Activated B cell treated with CpG ODN at 0.5 μM for 24 hours (primary cell): ENCODE measurements around the gene UBFD1. TPM values are rescaled to one million over a fixed set of nuclear protein-coding genes. Genes with fewer than 3 reads are reported as not detected.
"Not testable (repeated sequence)": the region's sequence is repeated elsewhere in the genome, so short reads cannot be mapped to it uniquely, and the experiment has no call there.

Source experiments
- ATAC-seq: fragments of 200-7000 bp; cut with Tn5 transposase; one replicate; pipeline ENCODE4 v1.10.0; 2021; ENCODE audit warnings: low read depth, mild to moderate bottlenecking, moderate library complexity
- CTCF ChIA-PET: fragments of 350-600 bp; sonication (Branson Sonifier 250); formaldehyde crosslinking; loops from one replicate; lab custom pipeline; 2021; ENCODE audit warnings: antibody characterized with exemption; lab: Charles Lee
- POLR2A ChIA-PET: fragments of 350-600 bp; sonication (Branson Sonifier 250); formaldehyde crosslinking; loops from one replicate; lab custom pipeline; 2021; ENCODE audit warnings: antibody characterized with exemption; lab: Charles Lee
- DNase-seq: peaks from one replicate; pipeline ENCODE4 v3.0.0; 2022
- H3K27ac Mint-ChIP-seq: one replicate; pipeline ENCODE4 v1.8.0; 2020; ENCODE audit warnings: mixed read lengths
- H3K27me3 Mint-ChIP-seq: one replicate; pipeline ENCODE4 v1.8.0; 2021; ENCODE audit warnings: mixed read lengths
- H3K36me3 Mint-ChIP-seq: one replicate; pipeline ENCODE4 v1.8.0; 2021; ENCODE audit warnings: low read depth, mixed read lengths
- H3K4me1 Mint-ChIP-seq: one replicate; pipeline ENCODE4 v1.8.0; 2021; ENCODE audit warnings: mixed read lengths
- H3K4me3 Mint-ChIP-seq: one replicate; pipeline ENCODE4 v1.8.0; 2020; ENCODE audit warnings: mild to moderate bottlenecking, mixed read lengths
- H3K9me3 Mint-ChIP-seq: one replicate; pipeline ENCODE4 v1.8.0; 2020; ENCODE audit warnings: mixed read lengths
- intact Hi-C: fragments of 100-400 bp; cut with micrococcal nuclease; formaldehyde crosslinking; loops from one replicate; pipeline ENCODE4 v1.15.1; 2024
- total RNA-seq: library from RNA; stranded (reverse); gene quantifications from 2 replicates; pipeline ENCODE4 v1.2.3, GENCODE V29; 2022
- TF ChIP-seq, protein P1 (sequence below): fragments of 200-600 bp; IDR thresholded peaks from one replicate; pipeline ENCODE4 v1.8.0; 2022; ENCODE audit warnings: antibody characterized with exemption, mild to moderate bottlenecking

UBFD1 gene
- total RNA-seq, 1 donor from 2014 or later, result 52.2 TPM

DNA sequence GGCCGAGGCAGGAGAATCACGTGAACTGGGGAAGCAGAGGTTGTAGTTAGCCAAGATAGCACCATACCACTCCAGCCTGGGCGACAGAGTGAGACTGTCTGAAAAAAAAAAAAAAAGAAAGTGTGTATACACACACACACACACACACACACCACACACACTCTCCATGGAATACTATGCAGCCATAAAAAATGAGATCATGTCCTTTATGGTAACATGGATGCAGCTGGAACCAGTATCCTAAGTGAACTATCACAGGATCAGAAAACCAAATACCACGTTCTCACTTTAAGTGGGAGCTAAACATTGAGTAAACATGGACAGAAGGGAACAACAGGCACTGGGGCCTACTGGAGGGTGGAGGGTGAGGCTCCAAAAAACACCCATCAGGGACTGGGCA lies 21.8 kb downstream of the UBFD1 start:
- CTCF ChIA-PET, result no interaction called here
- Mint-ChIP-seq H3K27ac (no peak overlapping the region), H3K36me3 (peaks cover 59% of the 10 kb centered on the region), H3K9me3 (no peaks in the 10 kb centered on the region), H3K4me1 (no peaks in the 10 kb centered on the region), H3K27me3 (no peaks in the 10 kb centered on the region), H3K4me3 (no peak overlapping the region)
- intact Hi-C loops, result no loop called here
- POLR2A ChIA-PET, result no interaction called here
- no peak for DNase-seq
- no peak for ATAC-seq
- TF ChIP-seq, protein P1, sequence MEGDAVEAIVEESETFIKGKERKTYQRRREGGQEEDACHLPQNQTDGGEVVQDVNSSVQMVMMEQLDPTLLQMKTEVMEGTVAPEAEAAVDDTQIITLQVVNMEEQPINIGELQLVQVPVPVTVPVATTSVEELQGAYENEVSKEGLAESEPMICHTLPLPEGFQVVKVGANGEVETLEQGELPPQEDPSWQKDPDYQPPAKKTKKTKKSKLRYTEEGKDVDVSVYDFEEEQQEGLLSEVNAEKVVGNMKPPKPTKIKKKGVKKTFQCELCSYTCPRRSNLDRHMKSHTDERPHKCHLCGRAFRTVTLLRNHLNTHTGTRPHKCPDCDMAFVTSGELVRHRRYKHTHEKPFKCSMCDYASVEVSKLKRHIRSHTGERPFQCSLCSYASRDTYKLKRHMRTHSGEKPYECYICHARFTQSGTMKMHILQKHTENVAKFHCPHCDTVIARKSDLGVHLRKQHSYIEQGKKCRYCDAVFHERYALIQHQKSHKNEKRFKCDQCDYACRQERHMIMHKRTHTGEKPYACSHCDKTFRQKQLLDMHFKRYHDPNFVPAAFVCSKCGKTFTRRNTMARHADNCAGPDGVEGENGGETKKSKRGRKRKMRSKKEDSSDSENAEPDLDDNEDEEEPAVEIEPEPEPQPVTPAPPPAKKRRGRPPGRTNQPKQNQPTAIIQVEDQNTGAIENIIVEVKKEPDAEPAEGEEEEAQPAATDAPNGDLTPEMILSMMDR, result no peak

DNA sequence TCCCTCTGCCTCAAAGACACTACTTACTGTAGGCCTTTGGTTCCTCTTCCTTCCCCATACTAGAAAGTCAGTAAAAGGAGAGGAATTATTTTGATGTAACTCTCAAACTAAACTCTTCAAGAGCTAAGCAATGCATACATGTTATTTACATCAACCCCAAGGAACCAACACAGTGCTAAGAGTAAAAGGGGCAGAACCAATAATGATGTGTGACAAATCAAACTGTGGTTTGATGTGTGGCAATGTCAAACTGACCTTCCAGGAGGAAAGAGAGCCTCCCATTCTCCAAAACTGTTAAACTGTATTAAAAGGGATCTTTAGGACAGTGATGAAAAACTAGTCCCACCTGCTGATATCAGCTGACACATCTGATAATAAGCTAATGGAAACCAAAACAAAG lies 22.9 kb downstream of the UBFD1 start:
- no peak for DNase-seq
- Mint-ChIP-seq H3K4me1 (no peaks in the 10 kb centered on the region), H3K9me3 (no peaks in the 10 kb centered on the region), H3K27me3 (no peaks in the 10 kb centered on the region), H3K27ac (no peak overlapping the region), H3K36me3 (peaks cover 64% of the 10 kb centered on the region), H3K4me3 (no peak overlapping the region)
- no peak for ATAC-seq
- intact Hi-C loops, result no loop called here
- POLR2A ChIA-PET, result no interaction called here
- TF ChIP-seq, protein P1, result no peak
- CTCF ChIA-PET, result interaction anchor here (0.9 kb wide), 1 partner anchor 147 kb away, joined by 4 read pairs; no protein-coding TSS in a partner anchor

DNA sequence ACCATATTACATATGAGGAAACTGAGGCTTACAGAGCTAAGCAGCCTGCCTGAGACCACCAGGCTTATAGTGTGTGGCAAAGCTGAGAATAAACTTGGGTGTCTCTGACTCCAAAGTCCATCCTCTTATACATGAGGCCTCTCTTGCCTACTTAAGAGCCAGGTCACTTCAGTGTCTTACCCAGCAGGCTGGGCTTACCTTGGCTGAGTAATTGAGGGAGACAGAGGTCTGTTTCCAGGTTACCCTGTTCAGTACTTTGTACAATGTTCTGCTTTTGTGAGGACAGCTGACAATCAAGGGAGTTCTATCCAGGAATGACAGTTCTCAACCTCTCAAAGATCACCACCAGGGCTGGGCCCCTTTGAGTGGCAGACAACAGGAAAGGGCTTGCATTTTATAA lies 24.2 kb downstream of the UBFD1 start:
- DNase-seq, result no peak
- Mint-ChIP-seq H3K4me1 (no peaks in the 10 kb centered on the region), H3K9me3 (no peaks in the 10 kb centered on the region), H3K27me3 (no peaks in the 10 kb centered on the region), H3K36me3 (peaks cover 73% of the 10 kb centered on the region), H3K4me3 (no peak overlapping the region), H3K27ac (no peak overlapping the region)
- CTCF ChIA-PET, result no interaction called here
- intact Hi-C loops, result no loop called here
- TF ChIP-seq, protein P1, result no peak
- ATAC-seq, result no peak
- POLR2A ChIA-PET, result interaction anchor here (0.7 kb wide), 1 partner anchor 15 kb away, joined by 5 read pairs; no protein-coding TSS in a partner anchor

DNA sequence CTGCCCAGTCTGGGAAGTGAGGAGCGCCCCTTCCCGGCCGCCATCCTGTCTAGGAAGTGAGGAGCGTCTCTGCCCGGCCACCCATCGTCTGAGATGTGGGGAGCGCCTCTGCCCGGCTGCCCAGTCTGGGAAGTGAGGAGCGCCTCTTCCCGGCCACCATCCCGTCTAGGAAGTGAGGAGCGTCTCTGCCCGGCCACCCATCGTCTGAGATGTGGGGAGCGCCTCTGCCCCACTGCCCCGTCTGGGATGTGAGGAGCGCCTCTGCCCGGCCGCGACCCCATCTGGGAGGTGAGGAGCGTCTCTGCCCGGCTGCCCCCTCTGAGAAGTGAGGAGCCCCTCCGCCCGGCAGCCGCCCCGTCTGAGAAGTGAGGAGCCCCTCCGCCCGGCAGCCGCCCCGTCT lies 25.7 kb downstream of the UBFD1 start:
- CTCF ChIA-PET, H3K4me1 Mint-ChIP-seq, ATAC-seq, H3K27me3 Mint-ChIP-seq, POLR2A ChIA-PET, H3K4me3 Mint-ChIP-seq, H3K9me3 Mint-ChIP-seq, DNase-seq, intact Hi-C loops, H3K27ac Mint-ChIP-seq: not testable (repeated sequence)
- H3K36me3 Mint-ChIP-seq, result peaks cover 81% of the 10 kb centered on the region

DNA sequence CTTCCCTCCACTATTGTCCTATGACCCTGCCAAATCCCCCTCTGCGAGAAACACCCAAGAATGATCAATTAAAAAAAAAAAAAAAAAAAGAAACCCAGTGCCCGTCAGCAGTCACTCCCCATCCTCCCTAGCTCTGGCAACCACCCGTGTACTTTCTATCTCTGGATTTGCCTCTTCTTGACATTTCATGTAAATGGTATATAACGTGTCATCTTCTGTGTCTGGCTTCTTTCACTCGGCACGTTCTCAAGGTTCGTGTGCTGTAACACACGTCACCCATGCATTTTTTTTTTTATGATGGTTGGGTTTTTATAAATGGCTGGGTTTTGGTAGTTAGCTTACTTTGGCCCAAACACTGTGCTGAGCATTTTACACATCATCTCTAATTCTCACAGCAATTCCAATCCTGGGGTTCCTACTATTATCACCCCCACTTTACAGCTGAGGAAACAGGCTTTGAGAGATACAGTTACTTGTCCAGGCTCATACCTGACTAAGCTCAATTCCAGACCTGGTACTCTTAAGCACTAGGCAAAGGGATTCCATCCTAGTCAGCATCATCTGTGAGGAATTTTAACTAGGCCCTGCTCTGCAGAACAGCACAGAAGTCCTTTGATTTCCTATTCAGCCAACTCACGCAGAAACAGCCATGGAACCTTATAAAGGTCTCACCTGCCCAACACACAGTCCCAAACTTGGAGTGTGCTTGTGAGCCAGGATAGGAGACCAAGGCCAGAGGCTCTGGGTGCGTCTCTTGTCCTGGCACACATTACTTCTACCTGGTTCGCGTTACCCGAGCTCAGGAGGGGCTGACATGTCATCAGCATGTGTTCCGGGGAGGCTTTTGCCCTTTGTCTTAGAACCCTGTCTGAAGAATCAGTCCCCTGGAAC lies 26.9 kb downstream of the UBFD1 start:
- ChIA-PET CTCF (no interaction called here), POLR2A (no interaction called here)
- Mint-ChIP-seq H3K27ac (no peak overlapping the region), H3K36me3 (peaks cover 84% of the 10 kb centered on the region), H3K4me3 (no peak overlapping the region), H3K9me3 (no peaks in the 10 kb centered on the region), H3K4me1 (no peaks in the 10 kb centered on the region), H3K27me3 (no peaks in the 10 kb centered on the region)
- no peak for ATAC-seq
- TF ChIP-seq, protein P1, result no peak
- no peak for DNase-seq
- intact Hi-C loops, result no loop called here
